Activated T-cell treated with anti-CD3 and anti-CD28 coated beads for 48 hours (primary cell): ENCODE data around the gene WDR48.

Experiments used
- DNase-seq: peaks from one replicate; pipeline ENCODE4 v3.0.0-alpha.2; 2020; ENCODE audit warnings: low read depth

The WDR48 gene

GRCh38 chr3:39102504-39103323 is 50.9 kb downstream of the WDR48 start:
- no peak for DNase-seq

GRCh38 chr3:39103324-39103693 is 51.5 kb downstream of the WDR48 start:
- DNase-seq, result no peak

GRCh38 chr3:39103791-39104552 is 52.2 kb downstream of the WDR48 start:
- no peak for DNase-seq

GRCh38 chr3:39104961-39105686 is 53.3 kb downstream of the WDR48 start:
- no peak for DNase-seq

GRCh38 chr3:39105687-39106063 is 53.9 kb downstream of the WDR48 start:
- DNase-seq, result no peak

GRCh38 chr3:39106281-39106811 is 54.5 kb downstream of the WDR48 start:
- DNase-seq, result no peak

- no peak for DNase-seq
Observed at GRCh38 chr3:39106851-39107387, 55.1 kb downstream of the WDR48 start.

GRCh38 chr3:39107388-39108199 is 55.8 kb downstream of the WDR48 start, which contains the start of the genes GORASP1 and TTC21A:
Gene GORASP1, minus strand, starts transcription at chr3:39107627. Its CDS starts 86 bp downstream, at chr3:39107541.
Gene TTC21A, plus strand, starts transcription at chr3:39107680. Its CDS starts 158 bp downstream, at chr3:39107838.
- DNase-seq, result peak; percentile 57

- no peak for DNase-seq
Observed at GRCh38 chr3:39108200-39108710, 56.4 kb downstream of the WDR48 start.

- DNase-seq, result no peak
Observed at GRCh38 chr3:39109086-39109485, 57.3 kb downstream of the WDR48 start.

GRCh38 chr3:39110041-39110639 is 58.3 kb downstream of the WDR48 start:
- no peak for DNase-seq

- no peak for DNase-seq
Observed at GRCh38 chr3:39112113-39112512, 60.3 kb downstream of the WDR48 start.

- DNase-seq, result no peak
Observed at GRCh38 chr3:39112535-39112934, 60.7 kb downstream of the WDR48 start.

GRCh38 chr3:39113291-39113690 is 61.5 kb downstream of the WDR48 start:
- no peak for DNase-seq

GRCh38 chr3:39114456-39114855 is 62.6 kb downstream of the WDR48 start:
- DNase-seq, result no peak

- DNase-seq, result no peak
Observed at GRCh38 chr3:39115870-39116269, 64.1 kb downstream of the WDR48 start.

GRCh38 chr3:39118079-39118478 is 66.3 kb downstream of the WDR48 start:
- DNase-seq, result no peak

- no peak for DNase-seq
Observed at GRCh38 chr3:39118931-39119660, 67.3 kb downstream of the WDR48 start.

GRCh38 chr3:39121621-39122020 is 69.8 kb downstream of the WDR48 start:
- no peak for DNase-seq

GRCh38 chr3:39122813-39123212 is 71.0 kb downstream of the WDR48 start:
- DNase-seq, result no peak
